Left ventricle myocardium superior (tissue), 1 donor: ENCODE data around the gene TNFAIP8. TPM values are rescaled to one million over a fixed set of nuclear protein-coding genes. Genes with fewer than 3 reads are reported as not detected.

Experiments
- ATAC-seq: fragments of 200-7000 bp; cut with Tn5 transposase; one replicate; pipeline ENCODE4 v1.9.1; 2020; ENCODE audit warnings: mild to moderate bottlenecking, moderate library complexity
- DNase-seq: peaks from one replicate; pipeline ENCODE4 v3.0.0-alpha.2; 2020
- intact Hi-C: fragments of 100-400 bp; cut with micrococcal nuclease; formaldehyde crosslinking; loops from one replicate; pipeline ENCODE4 v1.11.0; 2022
- total RNA-seq: library from RNA; stranded (reverse); fragmentation: NEBNext Ultra II Directional; extraction: Animal tissue kit (Norgen Biotek cat#: 25700); gene quantifications from one replicate; pipeline ENCODE4 v1.2.1, GENCODE V29; 2021
- donor health status: DM: no; HTN: yes; CAD: no; lungs with severe emphysema.

TNFAIP8 gene
- total RNA-seq, 1 donor from 2014 or later = 16.3 TPM

- ATAC-seq (no peak), DNase-seq (no peak)
- intact Hi-C loops = no loop called here
These were observed 28.8 kb upstream of the TNFAIP8 start for GRCh38 chr5:119327018-119327417.

GRCh38 chr5:119328753-119329602, 26.8 kb upstream of the TNFAIP8 start:
- ATAC-seq = no peak
- DNase-seq = no peak
- intact Hi-C loops = no loop called here

GRCh38 chr5:119329666-119330065, 26.2 kb upstream of the TNFAIP8 start:
- intact Hi-C loops = no loop called here

GRCh38 chr5:119330367-119331183, 25.2 kb upstream of the TNFAIP8 start:
- intact Hi-C loops = no loop called here
- no peak for DNase-seq
- no peak for ATAC-seq

More at GRCh38 chr5:119329666-119330065, 26.2 kb upstream of the TNFAIP8 start:
- DNase-seq (no peak), ATAC-seq (no peak)

- DNase-seq = no peak
- ATAC-seq = no peak
- intact Hi-C loops = no loop called here
These were observed 24.2 kb upstream of the TNFAIP8 start for GRCh38 chr5:119331566-119332095.

- no peak for ATAC-seq
- intact Hi-C loops = no loop called here
- DNase-seq = no peak
These were observed 23.6 kb upstream of the TNFAIP8 start for GRCh38 chr5:119332208-119332607.

- DNase-seq (no peak), ATAC-seq (no peak)
- intact Hi-C loops = no loop called here
These were observed 22.8 kb upstream of the TNFAIP8 start for GRCh38 chr5:119332978-119333401.

GRCh38 chr5:119333421-119333851, 22.4 kb upstream of the TNFAIP8 start:
- no peak for DNase-seq
- no peak for ATAC-seq
- intact Hi-C loops = no loop called here

GRCh38 chr5:119335261-119335677, 20.6 kb upstream of the TNFAIP8 start:
- ATAC-seq (no peak), DNase-seq (no peak)
- intact Hi-C loops = no loop called here

GRCh38 chr5:119336262-119336661, 19.6 kb upstream of the TNFAIP8 start:
- ATAC-seq (no peak), DNase-seq (no peak)
- intact Hi-C loops = no loop called here

GRCh38 chr5:119336845-119337580, 18.8 kb upstream of the TNFAIP8 start:
- DNase-seq (no peak), ATAC-seq (peak; percentile 36)
- intact Hi-C loops = no loop called here

- no peak for DNase-seq
- no peak for ATAC-seq
- intact Hi-C loops = no loop called here
These were observed 17.4 kb upstream of the TNFAIP8 start for GRCh38 chr5:119338326-119338946.

GRCh38 chr5:119339344-119339743, 16.5 kb upstream of the TNFAIP8 start:
- no peak for ATAC-seq
- intact Hi-C loops = no loop called here
- no peak for DNase-seq

- intact Hi-C loops = no loop called here
- ATAC-seq = no peak
- DNase-seq = no peak
These were observed 15.9 kb upstream of the TNFAIP8 start for GRCh38 chr5:119339965-119340364.

GRCh38 chr5:119340597-119341218, 15.1 kb upstream of the TNFAIP8 start:
- DNase-seq (no peak), ATAC-seq (no peak)
- intact Hi-C loops = no loop called here

- no peak for ATAC-seq
- DNase-seq = no peak
- intact Hi-C loops = no loop called here
These were observed 14.1 kb upstream of the TNFAIP8 start for GRCh38 chr5:119341452-119342349.

GRCh38 chr5:119342406-119342805, 13.4 kb upstream of the TNFAIP8 start:
- DNase-seq = no peak
- ATAC-seq = no peak
- intact Hi-C loops = no loop called here

- ATAC-seq (no peak), DNase-seq (no peak)
- intact Hi-C loops = no loop called here
These were observed 12.8 kb upstream of the TNFAIP8 start for GRCh38 chr5:119343052-119343451.
